GM19328 (cell line): ENCODE measurements around the gene TMEM174.

Experiments
- ATAC-seq: cut with Tn5 transposase; IDR thresholded peaks from one replicate; pipeline ENCODE4 v1.9.1; 2021; ENCODE audit warnings: mild to moderate bottlenecking, moderate library complexity; ENCODE audit not compliant: unreplicated experiment

TMEM174 gene

GRCh38 chr5:73152411-73153388, 20.3 kb upstream of the TMEM174 start:
- ATAC-seq, result no peak

- ATAC-seq, result no peak
Measured at GRCh38 chr5:73153513-73153912, 19.5 kb upstream of the TMEM174 start.

- ATAC-seq, result no peak
Measured at GRCh38 chr5:73154208-73155006, 18.6 kb upstream of the TMEM174 start.

GRCh38 chr5:73155271-73156222, 17.4 kb upstream of the TMEM174 start:
- no peak for ATAC-seq

- ATAC-seq, result no peak
Measured at GRCh38 chr5:73157414-73158303, 15.3 kb upstream of the TMEM174 start.

- no peak for ATAC-seq
Measured at GRCh38 chr5:73158313-73158712, 14.7 kb upstream of the TMEM174 start.

GRCh38 chr5:73160239-73160671, 12.7 kb upstream of the TMEM174 start:
- peak; percentile 81 for ATAC-seq

GRCh38 chr5:73170522-73170921, 2.5 kb upstream of the TMEM174 start:
- ATAC-seq, result no peak

GRCh38 chr5:73171495-73171894, 1.5 kb upstream of the TMEM174 start:
- ATAC-seq, result no peak

- ATAC-seq, result no peak
Measured at GRCh38 chr5:73174100-73174815, 1.3 kb downstream of the TMEM174 start.

GRCh38 chr5:73176250-73176649, 3.3 kb downstream of the TMEM174 start:
- ATAC-seq, result no peak

- ATAC-seq, result no peak
Measured at GRCh38 chr5:73178265-73178664, 5.3 kb downstream of the TMEM174 start.

- no peak for ATAC-seq
Measured at GRCh38 chr5:73179730-73180129, 6.7 kb downstream of the TMEM174 start.

- ATAC-seq, result no peak
Measured at GRCh38 chr5:73180566-73180965, 7.6 kb downstream of the TMEM174 start.

- no peak for ATAC-seq
Measured at GRCh38 chr5:73182307-73182706, 9.3 kb downstream of the TMEM174 start.

- ATAC-seq, result no peak
Measured at GRCh38 chr5:73183000-73183399, 10.0 kb downstream of the TMEM174 start.

- ATAC-seq, result no peak
Measured at GRCh38 chr5:73183481-73183891, 10.5 kb downstream of the TMEM174 start.

GRCh38 chr5:73186976-73187375, 14.0 kb downstream of the TMEM174 start:
- ATAC-seq, result no peak
